H9 (cell line): ENCODE data around the gene IL17RA. TPM values are rescaled to one million over a fixed set of nuclear protein-coding genes. Genes with fewer than 3 reads are reported as not detected.

Experiments used
- DNase-seq: peaks from one replicate; pipeline ENCODE4 v3.0.0-alpha.2; 2017
- H2AFZ ChIP-seq: one replicate; pipeline ENCODE4 v1.6.1; 2013; ENCODE audit warnings: mild to moderate bottlenecking, low read length, control low read depth, moderate library complexity
- H2AK5ac ChIP-seq: 2 replicates; pipeline ENCODE4 v1.6.1; 2013; ENCODE audit warnings: low read length, control low read depth, mixed read lengths; ENCODE audit not compliant: insufficient read length
- H2BK120ac ChIP-seq: one replicate; pipeline ENCODE4 v1.6.1; 2013; ENCODE audit warnings: low read depth, mild to moderate bottlenecking, low read length, control low read depth, inconsistent platforms; ENCODE audit not compliant: poor library complexity, severe bottlenecking
- H2BK12ac ChIP-seq: 2 replicates; pipeline ENCODE4 v1.6.1; 2013; ENCODE audit warnings: low read length, control low read depth, mixed read lengths, low read depth; ENCODE audit not compliant: insufficient read length
- H2BK15ac ChIP-seq: 2 replicates; pipeline ENCODE4 v1.6.1; 2013; ENCODE audit warnings: low read depth, low read length, control low read depth
- H2BK20ac ChIP-seq: one replicate; pipeline ENCODE4 v1.6.1; 2013; ENCODE audit warnings: low read depth, mild to moderate bottlenecking, low read length, control low read depth, inconsistent platforms; ENCODE audit not compliant: poor library complexity, severe bottlenecking
- H2BK5ac ChIP-seq: 2 replicates; pipeline ENCODE4 v1.6.1; 2013; ENCODE audit warnings: low read length, control low read depth, mixed read lengths; ENCODE audit not compliant: insufficient read length
- H3K14ac ChIP-seq: 2 replicates; pipeline ENCODE4 v1.6.1; 2013; ENCODE audit warnings: low read length, control low read depth; ENCODE audit not compliant: insufficient read depth
- H3K18ac ChIP-seq: 2 replicates; pipeline ENCODE4 v1.6.1; 2013; ENCODE audit warnings: low read depth, mild to moderate bottlenecking, mixed read lengths, low read length, control low read depth; ENCODE audit not compliant: insufficient read length
- H3K23ac ChIP-seq: 2 replicates; pipeline ENCODE4 v1.6.1; 2013; ENCODE audit warnings: low read length, control low read depth, mixed read lengths, low read depth; ENCODE audit not compliant: insufficient read length
- H3K23me2 ChIP-seq: 2 replicates; pipeline ENCODE4 v1.6.1; 2013; ENCODE audit warnings: low read depth, mild to moderate bottlenecking, mixed read lengths, low read length, control low read depth; ENCODE audit not compliant: insufficient read length, poor library complexity, severe bottlenecking
- H3K27ac ChIP-seq: 2 replicates; pipeline ENCODE4 v1.5.1; 2013; ENCODE audit warnings: low read length, control low read depth, mixed read lengths, low read depth; ENCODE audit not compliant: insufficient read length
- H3K27me3 ChIP-seq: 2 replicates; pipeline ENCODE4 v1.6.1; 2013; ENCODE audit warnings: low read length, control low read depth, inconsistent platforms; ENCODE audit not compliant: insufficient read depth
- H3K4ac ChIP-seq: 2 replicates; pipeline ENCODE4 v1.6.1; 2013; ENCODE audit warnings: low read depth, mild to moderate bottlenecking, control low read depth, inconsistent platforms, low read length, moderate library complexity
- H3K4me1 ChIP-seq: 2 replicates; pipeline ENCODE4 v1.6.1; 2013; ENCODE audit warnings: low read length, control low read depth, inconsistent platforms; ENCODE audit not compliant: insufficient read depth
- H3K4me2 ChIP-seq: 2 replicates; pipeline ENCODE4 v1.6.1; 2013; ENCODE audit warnings: low read length, control low read depth, mixed read lengths; ENCODE audit not compliant: insufficient read length, insufficient read depth
- H3K56ac ChIP-seq: 2 replicates; pipeline ENCODE4 v1.6.1; 2013; ENCODE audit warnings: low read depth, mild to moderate bottlenecking, mixed read lengths, low read length, control low read depth; ENCODE audit not compliant: insufficient read length
- H3K79me1 ChIP-seq: 2 replicates; pipeline ENCODE4 v1.6.1; 2013; ENCODE audit warnings: low read depth, mild to moderate bottlenecking, moderate library complexity, low read length, control low read depth, inconsistent platforms; ENCODE audit not compliant: insufficient read depth, poor library complexity, severe bottlenecking
- H3K79me2 ChIP-seq: 2 replicates; pipeline ENCODE4 v1.6.1; 2013; ENCODE audit warnings: low read length, control low read depth, inconsistent platforms; ENCODE audit not compliant: insufficient read depth
- H3K9ac ChIP-seq: 2 replicates; pipeline ENCODE4 v1.6.1; 2013; ENCODE audit warnings: low read length, control low read depth, mixed read lengths; ENCODE audit not compliant: insufficient read length; ENCODE audit errors: extremely low read depth
- H3K9me3 ChIP-seq: one replicate; pipeline ENCODE4 v1.6.1; 2013; ENCODE audit warnings: low read depth, low read length, inconsistent platforms; ENCODE audit not compliant: control insufficient read depth
- H3T11ph ChIP-seq: one replicate; pipeline ENCODE4 v1.6.1; 2013; ENCODE audit warnings: mild to moderate bottlenecking, low read length, control low read depth, inconsistent platforms
- H4K20me1 ChIP-seq: one replicate; pipeline ENCODE4 v1.6.1; 2013; ENCODE audit not compliant: control insufficient read depth, insufficient read length, insufficient read depth
- H4K5ac ChIP-seq: 2 replicates; pipeline ENCODE4 v1.6.1; 2013; ENCODE audit warnings: low read depth, mild to moderate bottlenecking, mixed read lengths, low read length, control low read depth; ENCODE audit not compliant: insufficient read length
- H4K8ac ChIP-seq: replicated peaks from 2 replicates; pipeline ENCODE4 v1.6.1; 2013; ENCODE audit warnings: low read length, control low read depth, mixed read lengths, low read depth; ENCODE audit not compliant: insufficient read length
- H4K91ac ChIP-seq: 2 replicates; pipeline ENCODE4 v1.6.1; 2013; ENCODE audit warnings: low read depth, mild to moderate bottlenecking, moderate library complexity, mixed read lengths, low read length, control low read depth; ENCODE audit not compliant: insufficient read length
- H3K27ac Mint-ChIP-seq, 3 experiments: 2 replicates in 2 of 3; 3 replicates in 1 of 3; pipeline ENCODE4 v1.8.0; 2020 to 2021; ENCODE audit warnings: mixed read lengths in 3 of 3, mild to moderate bottlenecking in 1 of 3, moderate library complexity in 1 of 3
- H3K27me3 Mint-ChIP-seq: 2 replicates; pipeline ENCODE4 v1.8.0; 2021; ENCODE audit warnings: low read depth, mild to moderate bottlenecking, moderate library complexity, mixed read lengths
- H3K36me3 Mint-ChIP-seq, 3 experiments: 2 replicates in 2 of 3; 3 replicates in 1 of 3; pipeline ENCODE4 v1.8.0; 2020 to 2021; ENCODE audit warnings: low read depth in 3 of 3, mixed read lengths in 3 of 3; ENCODE audit not compliant: insufficient read depth in 1 of 3
- H3K4me1 Mint-ChIP-seq, 2 experiments: 2 replicates each; pipeline ENCODE4 v1.8.0; 2020; ENCODE audit warnings: mixed read lengths in 2 of 2
- H3K4me3 Mint-ChIP-seq, 2 experiments: 2 replicates in 1 of 2; 3 replicates in 1 of 2; pipeline ENCODE4 v1.8.0; 2020 to 2021; ENCODE audit warnings: mild to moderate bottlenecking in 2 of 2, mixed read lengths in 2 of 2, moderate library complexity in 1 of 2
- H3K9me3 Mint-ChIP-seq, 2 experiments: 2 replicates in 1 of 2; 3 replicates in 1 of 2; pipeline ENCODE4 v1.8.0; 2020; ENCODE audit warnings: mild to moderate bottlenecking in 2 of 2, mixed read lengths in 2 of 2, moderate library complexity in 1 of 2
- WGBS: extraction: QIAGEN DNeasy Blood & Tissue Kit; methylation state at CpG from one replicate; pipeline ENCODE4 v1.1.7; 2013; ENCODE audit warnings: missing lambda C conversion rate, low lambda C conversion rate, mixed read lengths; ENCODE audit not compliant: insufficient read length; ENCODE audit errors: extremely low coverage; 5-methylcytosine and 5-hydroxymethylcytosine counted together
- total RNA-seq: library from RNA; stranded (reverse); gene quantifications from 2 replicates; pipeline ENCODE4 v1.2.1, GENCODE V29; 2021
- TF ChIP-seq, protein P1 (sequence below): fragments of 200-600 bp; sonication (generic); conservative IDR thresholded peaks from 3 replicates; pipeline ENCODE4 v1.8.0; 2021; ENCODE audit warnings: antibody characterized with exemption, mild to moderate bottlenecking

IL17RA gene
- total RNA-seq, 1 experiment from 2014 or later: 12.4 TPM

DNA sequence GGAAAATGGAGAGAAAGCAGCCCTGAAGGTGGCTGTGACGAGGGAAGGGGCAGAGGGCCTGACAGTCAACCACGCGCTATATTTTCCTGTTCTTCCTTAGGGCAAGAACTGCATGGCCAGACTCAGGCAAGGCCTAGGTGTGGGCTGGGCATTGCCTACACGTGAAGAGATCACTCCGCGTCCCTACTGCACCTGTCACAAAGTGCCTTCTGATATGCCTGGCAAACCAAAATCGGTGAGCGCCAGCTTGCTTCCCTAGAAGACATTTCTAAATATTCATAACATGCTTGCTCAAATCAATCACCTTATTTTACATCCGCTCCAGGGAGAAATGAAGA, 30.1 kb downstream of the IL17RA start:
- Histone ChIP-seq H4K20me1 (no peaks in the 10 kb centered on the region), H3K27me3 (no peaks in the 10 kb centered on the region), H3K9me3 (no peaks in the 10 kb centered on the region), H3K79me2 (no peaks in the 10 kb centered on the region), H3K9ac (no peak overlapping the region), H3K18ac (no peak overlapping the region), H2BK12ac (no peak overlapping the region), H4K5ac (no peak overlapping the region), H3K27ac (no peak overlapping the region), H3K23me2 (no peaks in the 10 kb centered on the region), H4K91ac (no peak overlapping the region), H3K4me1 (no peaks in the 10 kb centered on the region; the same call in 1 of the 2 replicates), H2BK5ac (no peak overlapping the region), H3K4ac (no peak overlapping the region), H2BK120ac (no peak overlapping the region), H3K4me2 (no peak overlapping the region), H3K23ac (no peak overlapping the region), H2AK5ac (no peak overlapping the region), H3K56ac (no peak overlapping the region), H2BK15ac (no peak overlapping the region), H3K79me1 (no peaks in the 10 kb centered on the region), H4K8ac (no peak overlapping the region), H2AFZ (no peak overlapping the region), H2BK20ac (no peak overlapping the region), H3K14ac (no peak overlapping the region; the same call in 1 of the 2 replicates), H3T11ph (no peak overlapping the region)
- Mint-ChIP-seq H3K27ac (no peak overlapping the region), H3K27me3 (peaks cover 6% of the 10 kb centered on the region), H3K4me3 (no peak overlapping the region), H3K36me3 (peaks cover 0 to 5% (median 0%) of the 10 kb centered on the region in 3 experiments; a peak in 4 of 7 replicates), H3K9me3 (no peaks in the 10 kb centered on the region; a peak in 1 of 5 replicates), H3K4me1 (peaks cover 27 to 37% of the 10 kb centered on the region in 2 experiments)
- no CpG with 5 or more reads among the region's 9 CpGs for WGBS
- TF ChIP-seq, protein P1, sequence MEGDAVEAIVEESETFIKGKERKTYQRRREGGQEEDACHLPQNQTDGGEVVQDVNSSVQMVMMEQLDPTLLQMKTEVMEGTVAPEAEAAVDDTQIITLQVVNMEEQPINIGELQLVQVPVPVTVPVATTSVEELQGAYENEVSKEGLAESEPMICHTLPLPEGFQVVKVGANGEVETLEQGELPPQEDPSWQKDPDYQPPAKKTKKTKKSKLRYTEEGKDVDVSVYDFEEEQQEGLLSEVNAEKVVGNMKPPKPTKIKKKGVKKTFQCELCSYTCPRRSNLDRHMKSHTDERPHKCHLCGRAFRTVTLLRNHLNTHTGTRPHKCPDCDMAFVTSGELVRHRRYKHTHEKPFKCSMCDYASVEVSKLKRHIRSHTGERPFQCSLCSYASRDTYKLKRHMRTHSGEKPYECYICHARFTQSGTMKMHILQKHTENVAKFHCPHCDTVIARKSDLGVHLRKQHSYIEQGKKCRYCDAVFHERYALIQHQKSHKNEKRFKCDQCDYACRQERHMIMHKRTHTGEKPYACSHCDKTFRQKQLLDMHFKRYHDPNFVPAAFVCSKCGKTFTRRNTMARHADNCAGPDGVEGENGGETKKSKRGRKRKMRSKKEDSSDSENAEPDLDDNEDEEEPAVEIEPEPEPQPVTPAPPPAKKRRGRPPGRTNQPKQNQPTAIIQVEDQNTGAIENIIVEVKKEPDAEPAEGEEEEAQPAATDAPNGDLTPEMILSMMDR: no peak
- no peak for DNase-seq
